ENCODE measurements around the gene RPS18. TPM values are rescaled to one million over a fixed set of nuclear protein-coding genes. Genes with fewer than 3 reads are reported as not detected.
A peak's percentile ranks its signal among the peaks of the same experiment; 100 is the strongest.

RPS18 gene
- total and polyA plus RNA-seq, 9 of the 15 experiments (the other 6 are each of a cell fraction or from before 2014, with no cell fraction given), result 5,023 to 17,516 (median 8,131) TPM

DNA sequence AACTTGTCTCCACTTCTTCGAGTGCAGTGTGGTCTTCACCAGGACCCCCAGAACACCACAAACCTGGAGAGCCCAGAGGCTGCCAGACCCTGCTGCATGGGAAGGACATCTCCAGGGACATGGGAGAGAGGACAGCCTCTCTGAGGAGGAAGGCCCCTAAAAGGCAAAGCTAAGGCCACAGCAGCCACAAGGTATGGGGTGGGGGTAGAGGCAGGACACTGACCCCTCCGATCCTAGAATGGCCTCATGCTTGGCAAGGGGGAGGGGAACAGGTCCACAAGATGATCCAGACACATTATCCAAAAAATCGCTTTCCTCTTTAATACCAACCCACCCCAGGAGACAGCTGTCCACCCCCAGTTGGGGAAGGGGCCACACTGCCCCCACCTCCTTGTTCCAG is 6.9 kb downstream of the RPS18 start (continued):
- TF ChIP-seq NFIX (CRISPR knock-in tag; IDR thresholded peaks at IDR 0.05; ENCODE audit: low read depth), result no peak
- TF ChIP-seq HDAC8 (tag; IDR thresholded peaks at IDR 0.05), result no peak

GRCh38 chr6:33279257-33279695 is 7.4 kb downstream of the RPS18 start:
- FAIRE-seq, result no peak
- in situ Hi-C loops (cut with MboI), result loop anchor here (10.0 kb wide), 1 partner anchor 126 kb away; no protein-coding TSS in a partner anchor
- TF ChIP-seq DNMT1 (IDR thresholded peaks at IDR 0.05) (no peak), ZNF655 (CRISPR knock-in tag; IDR thresholded peaks at IDR 0.05) (no peak), STAG1 (CRISPR knock-in tag; IDR thresholded peaks at IDR 0.05; ENCODE audit: borderline replicate concordance) (no peak), CREB3 (tag; conservative IDR thresholded peaks at IDR 0.05; ENCODE audit: low read depth) (no peak), MAFG (tag; conservative IDR thresholded peaks at IDR 0.05) (no peak), POLR2H (tag; IDR thresholded peaks at IDR 0.05; ENCODE audit: low read depth) (no peak), TARDBP (IDR thresholded peaks at IDR 0.05) (no peak), RFX5 (IDR thresholded peaks at IDR 0.05; ENCODE audit: low read depth, low read length) (no peak), ARID1B (IDR thresholded peaks at IDR 0.05) (no peak), HNRNPH1 (optimal IDR thresholded peaks at IDR 0.05; ENCODE audit: low read depth, low read length) (no peak), TAF1 (IDR thresholded peaks at IDR 0.05; ENCODE audit: control insufficient read depth, extremely low read depth, insufficient read depth, low read length, severe bottlenecking) (no peak), ZNF263 (CRISPR knock-in tag; IDR thresholded peaks at IDR 0.05; ENCODE audit: borderline replicate concordance) (no peak), BCOR (IDR thresholded peaks at IDR 0.05) (no peak), RBFOX2 (IDR thresholded peaks at IDR 0.05; ENCODE audit: low read depth, low read length) (peak; percentile 61; the same call in 1 of the 2 replicates), KDM5B (IDR thresholded peaks at IDR 0.05; ENCODE audit: insufficient replicate concordance, low read depth, low read length) (peak; percentile 3), HDAC8 (tag; IDR thresholded peaks at IDR 0.05) (no peak), ZNF316 (IDR thresholded peaks at IDR 0.05) (no peak), POLR2G (IDR thresholded peaks at IDR 0.05; ENCODE audit: low read depth, low read length) (peak; percentile 65)
- TF ChIP-seq, protein P1, sequence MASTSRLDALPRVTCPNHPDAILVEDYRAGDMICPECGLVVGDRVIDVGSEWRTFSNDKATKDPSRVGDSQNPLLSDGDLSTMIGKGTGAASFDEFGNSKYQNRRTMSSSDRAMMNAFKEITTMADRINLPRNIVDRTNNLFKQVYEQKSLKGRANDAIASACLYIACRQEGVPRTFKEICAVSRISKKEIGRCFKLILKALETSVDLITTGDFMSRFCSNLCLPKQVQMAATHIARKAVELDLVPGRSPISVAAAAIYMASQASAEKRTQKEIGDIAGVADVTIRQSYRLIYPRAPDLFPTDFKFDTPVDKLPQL (IDR thresholded peaks at IDR 0.05; ENCODE audit: extremely low read depth, insufficient read length), result no peak

More at GRCh38 chr6:33279257-33279695, 7.4 kb downstream of the RPS18 start:
- ATAC-seq (no peak), DNase-seq (ENCODE audit: extremely low read depth in 1 of 4, low spot score in 3 of 4) (no peak)
- H3K4me1 ChIP-seq (replicated peaks in 1 of 2; ENCODE audit: control insufficient read depth in 2 of 2, insufficient read depth in 2 of 2, low read length in 2 of 2), result peaks cover 29 to 39% of the 10 kb centered on the region in 2 experiments
- H3K9me3 ChIP-seq (replicated peaks; ENCODE audit: control insufficient read depth, insufficient read depth, low read depth, low read length), result no peaks in the 10 kb centered on the region
- CTCF ChIA-PET (ENCODE audit: low intra/inter-chr PET ratio), result interaction anchor here (1.2 to 6.6 kb wide), 7 partner anchors 20 to 147 kb away, joined by 5 to 64 read pairs (median 14); partner anchors contain the start of genes CUTA, KIFC1 and RGL2
- H3K79me2 ChIP-seq (ENCODE audit: control insufficient read depth, insufficient read depth, low read length), result peaks cover 23% of the 10 kb centered on the region
- H3K9me1 ChIP-seq (ENCODE audit: control insufficient read depth, insufficient read depth, low read length), result no peaks in the 10 kb centered on the region
- peaks cover 90% of the 10 kb centered on the region for H3K36me3 ChIP-seq (ENCODE audit: control insufficient read depth, insufficient read depth, low read length)
- TSS peak; percentile 32 for BruUV-seq (replicated peaks)
- no peaks in the 10 kb centered on the region for H3K27me3 ChIP-seq (ENCODE audit: control insufficient read depth in 2 of 2, insufficient read depth in 2 of 2, low read length in 2 of 2)
- H3K9ac ChIP-seq (ENCODE audit: insufficient read depth in 1 of 2, low read depth in 2 of 2, low read length in 2 of 2), result peak overlapping the region in 1 of 2 experiments; percentile 8; a peak in 1 of 4 replicates
- POLR2A ChIA-PET, result interaction anchor here (1.0 to 8.1 kb wide), 2 partner anchors 10 to 38 kb away, joined by 3 to 90 read pairs; partner anchors contain the start of genes PFDN6 and WDR46
- 88% methylated on average over 13 of the region's 13 CpGs for WGBS (ENCODE audit: insufficient coverage, low coverage, missing lambda C conversion rate)
- peaks cover 26% of the 10 kb centered on the region for H4K20me1 ChIP-seq (replicated peaks; ENCODE audit: control insufficient read depth, insufficient read depth, low read length)
- no peak overlapping the region for H3K4me2 ChIP-seq (ENCODE audit: insufficient read depth, low read length)
- H2AFZ ChIP-seq (ENCODE audit: low read depth, low read length), result no peak overlapping the region
- intact Hi-C loops (cut with micrococcal nuclease), result loop anchor here (10.0 kb wide), 1 partner anchor 296 kb away; no protein-coding TSS in a partner anchor
- no peak overlapping the region for H3K4me3 ChIP-seq
- H3K27ac ChIP-seq (ENCODE audit: extremely low read depth, low read depth, low read length), result no peak overlapping the region

Measured in K562 (cell line).